HG02852 (cell line): Measurements from ENCODE around the gene IRF5.

Experiments used
- ATAC-seq: cut with Tn5 transposase; IDR thresholded peaks from one replicate; pipeline ENCODE4 v1.9.1; 2021; ENCODE audit warnings: mild to moderate bottlenecking, moderate library complexity; ENCODE audit not compliant: unreplicated experiment

IRF5 gene, protein sequence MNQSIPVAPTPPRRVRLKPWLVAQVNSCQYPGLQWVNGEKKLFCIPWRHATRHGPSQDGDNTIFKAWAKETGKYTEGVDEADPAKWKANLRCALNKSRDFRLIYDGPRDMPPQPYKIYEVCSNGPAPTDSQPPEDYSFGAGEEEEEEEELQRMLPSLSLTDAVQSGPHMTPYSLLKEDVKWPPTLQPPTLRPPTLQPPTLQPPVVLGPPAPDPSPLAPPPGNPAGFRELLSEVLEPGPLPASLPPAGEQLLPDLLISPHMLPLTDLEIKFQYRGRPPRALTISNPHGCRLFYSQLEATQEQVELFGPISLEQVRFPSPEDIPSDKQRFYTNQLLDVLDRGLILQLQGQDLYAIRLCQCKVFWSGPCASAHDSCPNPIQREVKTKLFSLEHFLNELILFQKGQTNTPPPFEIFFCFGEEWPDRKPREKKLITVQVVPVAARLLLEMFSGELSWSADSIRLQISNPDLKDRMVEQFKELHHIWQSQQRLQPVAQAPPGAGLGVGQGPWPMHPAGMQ

GRCh38 chr7:128937647-128938543, at the start of gene IRF5:
Gene IRF5, plus strand, starts transcription at chr7:128937927. Its CDS starts 4,155 bp downstream, at chr7:128942082.
- ATAC-seq: no peak

DNA sequence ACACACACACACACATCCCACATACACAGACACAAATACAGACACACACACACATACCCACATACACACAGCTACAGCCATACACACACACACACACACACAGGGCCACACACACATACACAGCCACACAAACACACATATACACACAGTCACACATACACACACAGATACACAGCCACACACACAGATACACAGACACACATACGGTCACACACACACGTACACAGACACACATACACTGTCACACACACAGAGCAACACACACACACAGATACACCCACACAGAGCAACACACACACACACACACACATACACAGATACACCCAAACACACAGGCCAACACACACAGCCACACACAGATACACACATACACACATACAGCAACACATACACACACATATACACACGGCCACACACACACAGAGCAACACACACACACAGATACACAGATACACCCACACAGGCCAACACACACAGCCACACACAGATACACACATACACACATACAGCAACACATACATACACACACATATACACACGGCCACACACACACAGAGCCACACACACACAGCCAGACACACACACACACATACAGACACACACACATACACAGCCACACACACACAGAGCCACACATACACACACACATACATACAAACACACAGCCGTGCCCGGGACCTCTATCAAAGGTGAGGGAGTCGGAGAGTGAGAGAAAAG, 49.5 kb upstream of the IRF5 start:
- ATAC-seq: no peak

- no peak for ATAC-seq
These were observed 49.0 kb upstream of the IRF5 start for GRCh38 chr7:128888756-128889095.

DNA sequence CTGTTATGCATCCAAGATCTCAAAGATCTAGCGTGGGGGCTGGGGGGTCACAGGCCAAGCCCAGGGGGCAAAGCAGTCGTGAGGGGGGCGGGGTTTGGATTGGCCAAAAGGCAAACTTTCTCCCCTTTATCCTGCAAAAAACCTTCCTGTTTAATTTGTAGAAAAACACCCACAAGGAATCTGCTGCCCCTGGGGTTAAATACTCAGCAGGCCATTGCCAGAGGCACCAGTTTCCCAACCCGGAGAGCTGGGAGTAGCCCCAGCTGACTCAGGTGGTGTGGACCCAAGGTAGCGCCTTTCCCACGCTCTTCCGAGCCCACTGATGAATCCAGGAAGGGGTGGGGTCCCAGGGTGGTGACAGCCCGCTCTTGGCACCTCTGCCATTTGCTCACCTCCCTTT, 48.6 kb upstream of the IRF5 start:
- no peak for ATAC-seq

DNA sequence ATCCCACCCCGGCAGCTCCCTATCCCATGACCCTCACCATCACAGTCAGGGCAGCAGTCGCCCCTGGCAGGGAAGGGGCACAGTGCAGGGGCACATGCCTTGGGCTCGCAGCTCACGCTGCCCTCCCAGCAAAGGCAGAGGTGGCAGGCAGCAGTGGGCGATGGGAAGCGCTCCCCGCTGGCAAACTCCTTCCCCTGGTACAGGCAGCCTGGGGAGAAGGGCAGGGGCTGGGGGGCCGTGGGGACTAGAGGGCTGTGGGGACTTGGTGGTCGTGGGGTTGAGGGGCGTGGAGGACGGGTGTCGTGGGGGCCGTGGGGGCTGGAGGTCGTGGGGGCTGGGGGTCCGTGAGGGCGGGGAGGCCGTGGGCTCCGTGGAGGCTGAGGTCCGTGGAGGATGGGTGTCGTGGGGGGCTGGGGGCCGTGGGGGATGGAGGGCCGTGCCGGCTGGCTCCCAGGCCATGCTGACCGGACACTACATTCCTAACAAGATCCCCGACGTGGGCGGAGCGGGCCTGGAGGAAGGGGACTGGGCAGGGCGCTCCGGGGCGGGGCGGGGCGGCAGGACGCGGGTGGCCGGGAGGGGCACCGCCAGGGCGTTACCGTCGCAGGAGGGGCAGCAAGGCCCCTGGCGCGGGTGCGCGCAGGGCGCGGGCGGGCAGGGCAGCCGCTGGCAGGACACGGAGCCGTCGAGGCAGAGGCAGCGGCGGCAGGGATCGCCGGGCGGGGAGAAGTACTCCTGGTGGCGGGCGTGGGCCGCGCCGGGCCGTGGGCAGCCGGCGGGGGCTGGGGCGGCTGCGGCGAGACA, 47.2 kb upstream of the IRF5 start:
- ATAC-seq: no peak

DNA sequence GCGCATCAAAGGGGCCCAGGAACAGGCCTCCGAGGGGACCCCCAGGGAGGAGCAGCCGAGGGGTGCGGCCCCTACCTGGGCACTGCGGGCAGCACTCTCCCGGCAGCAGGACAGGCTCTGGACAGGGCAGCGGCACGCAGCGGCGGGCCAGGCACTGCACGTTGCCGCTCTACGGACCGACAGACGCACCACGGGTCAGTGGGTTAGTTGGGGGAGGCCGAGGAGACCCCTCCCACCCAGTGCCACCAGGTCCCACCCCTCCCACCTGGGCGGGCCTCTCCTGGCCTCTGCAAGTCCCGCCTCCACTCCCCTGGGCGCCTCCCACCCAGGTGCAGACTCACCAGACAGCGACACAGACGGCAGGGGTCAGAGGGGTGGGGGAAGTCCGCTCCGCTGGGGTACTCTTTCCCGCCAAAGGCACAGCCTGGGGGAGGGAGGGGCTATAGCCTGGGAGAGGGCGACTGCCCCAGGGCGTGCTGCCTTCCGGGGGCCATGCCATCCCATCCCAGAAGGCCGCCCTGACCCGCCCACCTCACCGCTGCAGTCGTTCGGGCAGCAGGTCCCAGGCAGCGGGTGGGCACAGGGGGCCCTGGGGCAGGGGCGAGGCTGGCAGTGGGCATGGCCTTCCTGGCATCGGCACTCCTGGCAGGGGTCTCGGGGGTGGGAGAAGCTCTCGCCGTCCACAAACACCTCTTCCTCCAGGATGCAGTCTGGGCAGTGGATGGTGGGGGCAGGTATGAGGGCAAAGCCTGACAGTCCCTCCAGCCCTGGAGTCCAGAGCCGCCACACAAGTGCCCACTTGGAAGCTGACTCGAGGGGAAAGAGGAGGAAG, 46.4 kb upstream of the IRF5 start:
- ATAC-seq: no peak

DNA sequence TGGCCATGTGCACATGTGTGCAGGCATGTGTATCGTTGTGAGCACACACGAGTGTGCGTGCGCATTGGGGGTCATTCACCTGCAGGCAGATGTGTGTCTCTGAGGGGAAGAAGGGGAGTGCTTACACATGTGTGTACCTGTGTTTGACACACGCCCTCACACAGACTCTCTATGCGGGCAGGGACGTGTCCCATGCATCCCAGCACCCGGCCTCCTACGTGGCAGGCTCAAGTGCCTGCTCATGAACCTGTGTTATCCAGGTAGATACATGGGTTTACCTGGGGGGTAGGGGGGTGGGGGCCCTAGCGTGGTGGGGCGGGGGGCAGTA, 45.8 kb upstream of the IRF5 start:
- ATAC-seq: no peak

DNA sequence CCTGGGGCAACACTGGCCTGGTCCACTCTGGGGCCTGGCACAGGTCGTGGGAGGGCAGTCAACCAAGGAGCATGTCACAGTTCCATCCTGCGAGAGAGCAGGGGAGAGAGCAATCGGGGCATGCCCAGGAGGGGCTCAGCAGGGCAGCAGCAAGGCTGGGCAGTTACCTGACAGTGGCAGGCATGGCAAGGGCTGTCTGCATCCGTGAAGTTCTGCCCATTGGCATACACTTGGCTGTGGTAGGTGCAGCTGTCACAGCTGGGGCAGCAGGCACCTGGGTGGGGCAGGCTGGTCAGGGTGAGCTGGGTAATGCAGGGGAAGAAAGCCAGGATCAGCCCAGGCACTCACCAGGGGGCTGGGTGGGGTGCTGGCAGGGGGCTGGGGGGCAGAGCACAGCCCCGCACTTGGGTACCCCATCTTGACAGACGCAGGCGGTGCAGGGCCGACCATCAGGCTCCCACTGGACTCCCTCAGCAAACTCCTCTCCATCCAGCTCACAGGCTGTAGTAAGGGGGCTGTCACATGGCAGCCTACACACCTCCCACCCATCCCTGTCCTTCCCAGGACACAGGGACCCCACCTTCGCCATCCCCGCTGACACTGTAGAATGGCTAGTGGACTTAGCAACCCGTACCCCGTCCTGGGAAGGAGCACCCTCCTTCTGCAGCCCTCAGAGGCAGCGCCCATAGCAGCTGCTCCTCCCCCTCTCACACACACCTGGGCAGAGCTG, 45.0 kb upstream of the IRF5 start:
- ATAC-seq: no peak

GRCh38 chr7:128893251-128894100, 44.3 kb upstream of the IRF5 start:
- ATAC-seq: no peak

DNA sequence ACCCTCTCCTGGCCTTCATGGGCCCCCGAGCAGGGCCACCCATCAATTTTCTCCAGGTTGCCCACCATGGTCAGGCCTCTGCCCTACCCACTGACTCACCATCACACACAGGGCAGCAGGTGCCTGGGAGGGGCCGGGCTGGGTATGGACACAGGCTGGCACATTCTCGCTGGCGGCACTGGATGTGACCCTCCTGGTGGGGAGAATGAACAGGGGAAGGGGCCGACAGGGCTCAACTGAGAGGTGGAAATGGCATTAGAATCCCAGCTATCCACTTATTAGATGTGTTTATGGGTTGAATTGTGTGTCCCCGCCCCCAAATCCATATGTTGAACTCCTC, 43.7 kb upstream of the IRF5 start:
- ATAC-seq: no peak

- ATAC-seq: no peak
These were observed 42.4 kb upstream of the IRF5 start for GRCh38 chr7:128895320-128895719.

GRCh38 chr7:128899392-128899791, 38.3 kb upstream of the IRF5 start:
- ATAC-seq: no peak

- no peak for ATAC-seq
These were observed 37.5 kb upstream of the IRF5 start for GRCh38 chr7:128900237-128900636.

DNA sequence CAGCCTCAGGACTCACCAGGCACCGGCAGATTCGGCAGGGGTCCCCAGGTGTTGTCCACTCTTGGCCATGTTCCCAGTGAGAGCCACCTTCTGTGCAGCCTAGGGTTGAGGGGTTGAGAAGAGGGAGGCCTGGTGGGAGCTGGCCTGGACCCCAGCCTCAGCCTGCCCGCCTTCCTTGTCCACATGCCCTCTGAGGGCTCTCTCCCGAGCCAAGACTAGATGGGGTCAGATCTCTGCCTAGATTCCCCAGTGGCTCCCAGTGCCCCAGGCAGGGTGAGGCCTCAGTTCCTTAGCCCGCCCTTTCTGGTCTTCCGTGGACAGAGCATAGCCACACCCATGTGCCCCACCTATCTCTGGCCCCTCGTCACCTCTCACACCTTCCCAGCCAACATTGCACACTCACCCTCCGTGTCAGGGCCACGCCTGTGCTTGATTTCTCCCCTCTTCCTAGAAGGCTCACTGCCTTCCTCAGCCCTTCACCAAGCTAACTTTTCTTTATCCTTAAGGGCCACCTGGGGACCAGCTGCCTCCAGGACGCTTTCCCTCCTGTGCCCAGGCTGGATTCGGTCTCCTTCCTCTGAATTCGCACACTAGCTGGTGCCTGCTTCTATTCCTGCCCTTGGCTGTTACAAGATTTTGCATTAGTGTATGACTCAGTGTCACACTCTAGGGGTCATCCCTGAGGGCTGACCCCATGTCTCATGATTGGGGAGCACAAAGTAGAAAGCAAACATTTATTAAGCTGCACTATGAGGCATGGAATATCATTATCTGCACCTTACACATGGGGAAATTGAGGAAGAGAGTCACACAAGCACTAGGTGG, 34.8 kb upstream of the IRF5 start:
- ATAC-seq: no peak

DNA sequence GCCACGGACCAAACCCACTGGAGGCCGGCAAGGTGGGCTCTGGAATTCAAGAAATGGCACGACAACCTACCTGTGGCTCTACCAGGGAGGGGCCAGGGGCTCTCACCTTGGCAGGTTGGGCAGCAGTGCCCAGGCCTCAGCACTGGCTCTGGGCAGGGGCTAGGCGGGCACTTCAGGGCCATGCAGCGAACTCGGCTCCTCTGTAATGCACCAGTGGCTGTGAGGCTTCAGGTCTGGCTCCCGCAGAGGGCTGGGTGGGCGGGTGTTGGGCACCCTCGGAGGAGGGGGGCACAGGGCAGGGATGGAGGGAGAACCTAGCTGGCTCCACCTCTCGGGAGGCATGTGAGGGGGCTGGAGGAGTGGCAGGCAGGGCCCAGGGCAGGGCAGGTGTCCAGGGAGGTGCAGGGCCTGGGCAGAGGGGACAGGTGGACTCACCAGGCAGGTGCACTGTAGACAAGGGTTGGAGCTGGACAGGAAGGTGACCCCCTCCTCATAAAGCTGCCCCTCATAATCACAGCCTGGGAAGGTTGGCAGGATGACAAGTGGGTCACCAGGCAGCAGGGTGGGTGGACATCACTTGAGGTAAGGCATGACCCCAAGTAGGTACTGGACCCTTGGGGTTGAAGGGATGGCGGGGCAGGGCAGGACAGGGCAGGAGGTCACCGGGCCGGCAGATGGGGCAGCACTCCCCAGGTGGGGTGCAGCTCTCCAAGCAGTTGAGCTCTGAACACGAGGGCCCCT, 33.9 kb upstream of the IRF5 start:
- no peak for ATAC-seq

GRCh38 chr7:128904381-128905197, 33.1 kb upstream of the IRF5 start:
- ATAC-seq: no peak
